GM12875 (cell line): ENCODE measurements around the gene KDM5C.

ENCODE experiments used
- H3K4me3 ChIP-seq: one replicate; pipeline ENCODE4 v1.5.1; 2011; ENCODE audit warnings: low read depth, low read length, control low read depth
- CTCF ChIP-seq: IDR thresholded peaks from 2 replicates; pipeline ENCODE4 v1.5.1; 2011; ENCODE audit warnings: low read depth, mild to moderate bottlenecking, control low read depth, inconsistent platforms, low read length, moderate library complexity, borderline replicate concordance; ENCODE audit not compliant: insufficient read depth

The KDM5C gene

GRCh38 chrX:53227224-53227765 is 2.3 kb upstream of the KDM5C start:
- no peak for TF ChIP-seq CTCF
- no peak overlapping the region for H3K4me3 ChIP-seq

- peak overlapping the region; percentile 97 for H3K4me3 ChIP-seq
- no peak for TF ChIP-seq CTCF
Observed at GRCh38 chrX:53223955-53224859, 800 bp downstream of the KDM5C start.

GRCh38 chrX:53223068-53223693 is 1.8 kb downstream of the KDM5C start:
- TF ChIP-seq CTCF: peak; percentile 12; the same call in 1 of the 2 replicates
- H3K4me3 ChIP-seq: peak overlapping the region; percentile 97

- no peak for TF ChIP-seq CTCF
- H3K4me3 ChIP-seq: no peak overlapping the region
Observed at GRCh38 chrX:53211391-53211978, 13.5 kb downstream of the KDM5C start.

- TF ChIP-seq CTCF: no peak
- H3K4me3 ChIP-seq: no peak overlapping the region
Observed at GRCh38 chrX:53196678-53197077, 28.3 kb downstream of the KDM5C start.

GRCh38 chrX:53195401-53195800 is 29.6 kb downstream of the KDM5C start:
- no peak for TF ChIP-seq CTCF
- H3K4me3 ChIP-seq: no peak overlapping the region
